GM21619 (cell line): ENCODE measurements around the gene DDOST.

ENCODE experiments used
- ATAC-seq: cut with Tn5 transposase; IDR thresholded peaks from one replicate; pipeline ENCODE4 v1.9.1; 2021; ENCODE audit not compliant: unreplicated experiment

Gene DDOST

GRCh38 chr1:20663365-20663764 lies 2.2 kb upstream of the DDOST start:
- ATAC-seq, result no peak

- no peak for ATAC-seq
These were observed 924 bp upstream of the DDOST start for GRCh38 chr1:20662110-20662475.

- ATAC-seq, result peak; percentile 2
These were observed 342 bp downstream of the DDOST start for GRCh38 chr1:20660847-20661206.

- ATAC-seq, result no peak
These were observed 806 bp downstream of the DDOST start for GRCh38 chr1:20660363-20660762.

- ATAC-seq, result no peak
These were observed 2.8 kb downstream of the DDOST start for GRCh38 chr1:20658166-20658915.

- no peak for ATAC-seq
These were observed 4.1 kb downstream of the DDOST start for GRCh38 chr1:20657024-20657423.

- ATAC-seq, result no peak
These were observed 7.0 kb downstream of the DDOST start for GRCh38 chr1:20654104-20654690.

GRCh38 chr1:20652300-20652699 lies 8.9 kb downstream of the DDOST start:
- no peak for ATAC-seq

- no peak for ATAC-seq
These were observed 12.2 kb downstream of the DDOST start for GRCh38 chr1:20648946-20649345.

GRCh38 chr1:20648438-20648837 lies 12.7 kb downstream of the DDOST start:
- ATAC-seq, result no peak

GRCh38 chr1:20645414-20645813 lies 15.8 kb downstream of the DDOST start:
- no peak for ATAC-seq

GRCh38 chr1:20644416-20644815 lies 16.8 kb downstream of the DDOST start:
- ATAC-seq, result no peak

- no peak for ATAC-seq
These were observed 18.1 kb downstream of the DDOST start for GRCh38 chr1:20643080-20643479.

- no peak for ATAC-seq
These were observed 19.2 kb downstream of the DDOST start for GRCh38 chr1:20641975-20642374.

- no peak for ATAC-seq
These were observed 21.0 kb downstream of the DDOST start for GRCh38 chr1:20640183-20640597.

- no peak for ATAC-seq
These were observed 24.3 kb downstream of the DDOST start for GRCh38 chr1:20636785-20637347.

GRCh38 chr1:20634594-20635084 lies 26.5 kb downstream of the DDOST start:
- no peak for ATAC-seq

GRCh38 chr1:20634065-20634593 lies 27.0 kb downstream of the DDOST start:
- no peak for ATAC-seq

GRCh38 chr1:20633190-20634064 lies 27.7 kb downstream of the DDOST start, which contains the start of gene PINK1:
TSS of gene PINK1 (plus strand) at chr1:20633458. CDS start at chr1:20633549, 91 bp downstream.
- peak; percentile 67 for ATAC-seq

- no peak for ATAC-seq
These were observed 28.8 kb downstream of the DDOST start for GRCh38 chr1:20632386-20632785.

- ATAC-seq, result no peak
These were observed 30.4 kb downstream of the DDOST start for GRCh38 chr1:20630729-20631128.
